Body of pancreas (tissue), 4 donors: ENCODE results near the gene KIF11. TPM values are rescaled to one million over a fixed set of nuclear protein-coding genes. Genes with fewer than 3 reads are reported as not detected.
A peak's percentile ranks its signal among the peaks of the same experiment; 100 is the strongest.

ENCODE experiments used
- ATAC-seq: fragments of 150-250 bp; one replicate; pipeline ENCODE4 v1.9.1; 2016
- DNase-seq, 4 donors: peaks; one replicate each; pipeline ENCODE4 v3.0.0-alpha.2; 2019
- H3K27ac ChIP-seq, 4 donors: fragments of 200-600 bp; sonication (generic); 1 replicate in 3 of 4; 2 replicates in 1 of 4; pipeline versions ENCODE4 v1.5.1 to v1.6.1; 2016 to 2019; ENCODE audit warnings: mild to moderate bottlenecking in 1 of 4, mixed read lengths in 1 of 4, moderate library complexity in 1 of 4
- H3K27me3 ChIP-seq, 2 donors: fragments of 200-600 bp; sonication (generic); one replicate each; pipeline ENCODE4 v1.6.0; 2016; ENCODE audit warnings: mild to moderate bottlenecking in 1 of 2
- H3K36me3 ChIP-seq, 2 donors: fragments of 200-600 bp; sonication (generic); replicated peaks in 1 of 2; 2 replicates each; pipeline ENCODE4 v1.5.1; 2016; ENCODE audit warnings: low read depth in 2 of 2; ENCODE audit not compliant: insufficient read depth in 1 of 2
- H3K4me1 ChIP-seq: fragments of 200-600 bp; sonication (generic); one replicate; pipeline ENCODE4 v1.6.0; 2016
- H3K4me3 ChIP-seq, 2 donors: fragments of 200-600 bp; sonication (generic); 1 replicate in 1 of 2; 2 replicates in 1 of 2; pipeline ENCODE4 v1.5.1; 2016 to 2019
- H3K9me3 ChIP-seq, 3 donors: fragments of 200-600 bp; sonication (generic); 1 replicate in 2 of 3; 2 replicates in 1 of 3; pipeline ENCODE4 v1.5.1; 2016
- POLR2A ChIP-seq, 3 donors: fragments of 450-650 bp; IDR thresholded peaks; one replicate each; pipeline ENCODE4 v1.6.1; 2016; ENCODE audit warnings: antibody characterized with exemption in 3 of 3, mild to moderate bottlenecking in 2 of 3
- WGBS, 2 donors: methylation state at CpG; one replicate each; pipeline ENCODE4 v1.1.5; 2017; 5-methylcytosine and 5-hydroxymethylcytosine counted together
- intact Hi-C: fragments of 100-400 bp; cut with DNase I; formaldehyde crosslinking; loops from one replicate; pipeline ENCODE4 v1.15.1; 2023
- total RNA-seq, 2 donors: library from RNA; depleted of rRNA; stranded (reverse); fragments of >200 nt; gene quantifications; one replicate each; pipeline ENCODE4 v1.1.0, GENCODE V29; 2016
- TF ChIP-seq, protein P1 (sequence below), 7 experiments: fragments of 450-650 bp in 4 of 7; fragments of 200-600 bp in 3 of 7; sonication (generic) in 3 of 7; IDR thresholded peaks; one replicate each; pipeline ENCODE4 v1.5.1; 2016 to 2019; ENCODE audit warnings: antibody characterized with exemption in 7 of 7

The KIF11 gene
- total RNA-seq, 2 donors from 2014 or later = 0.26 to 0.66 TPM

- DNase-seq (no peak), ATAC-seq (no peak)
- no peak for TF ChIP-seq POLR2A (IDR thresholded peaks at IDR 0.05)
- TF ChIP-seq, protein P1, sequence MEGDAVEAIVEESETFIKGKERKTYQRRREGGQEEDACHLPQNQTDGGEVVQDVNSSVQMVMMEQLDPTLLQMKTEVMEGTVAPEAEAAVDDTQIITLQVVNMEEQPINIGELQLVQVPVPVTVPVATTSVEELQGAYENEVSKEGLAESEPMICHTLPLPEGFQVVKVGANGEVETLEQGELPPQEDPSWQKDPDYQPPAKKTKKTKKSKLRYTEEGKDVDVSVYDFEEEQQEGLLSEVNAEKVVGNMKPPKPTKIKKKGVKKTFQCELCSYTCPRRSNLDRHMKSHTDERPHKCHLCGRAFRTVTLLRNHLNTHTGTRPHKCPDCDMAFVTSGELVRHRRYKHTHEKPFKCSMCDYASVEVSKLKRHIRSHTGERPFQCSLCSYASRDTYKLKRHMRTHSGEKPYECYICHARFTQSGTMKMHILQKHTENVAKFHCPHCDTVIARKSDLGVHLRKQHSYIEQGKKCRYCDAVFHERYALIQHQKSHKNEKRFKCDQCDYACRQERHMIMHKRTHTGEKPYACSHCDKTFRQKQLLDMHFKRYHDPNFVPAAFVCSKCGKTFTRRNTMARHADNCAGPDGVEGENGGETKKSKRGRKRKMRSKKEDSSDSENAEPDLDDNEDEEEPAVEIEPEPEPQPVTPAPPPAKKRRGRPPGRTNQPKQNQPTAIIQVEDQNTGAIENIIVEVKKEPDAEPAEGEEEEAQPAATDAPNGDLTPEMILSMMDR (IDR thresholded peaks at IDR 0.05) = no peak
- Histone ChIP-seq H3K9me3 (no peaks in the 10 kb centered on the region), H3K27ac (peak overlapping the region in 2 of 4 donors; percentile 50 to 92), H3K27me3 (no peaks in the 10 kb centered on the region), H3K4me1 (peaks cover 52% of the 10 kb centered on the region), H3K4me3 (no peak overlapping the region), H3K36me3 (no peaks in the 10 kb centered on the region)
- intact Hi-C loops = no loop called here
- 13 to 32% methylated on average over 1 of the region's 1 CpG for WGBS, 2 donors
Observed at GRCh38 chr10:92693534-92693893, 100.6 kb downstream of the KIF11 start.

GRCh38 chr10:92695679-92696605, 103.0 kb downstream of the KIF11 start:
- Histone ChIP-seq H3K36me3 (no peaks in the 10 kb centered on the region), H3K27me3 (no peaks in the 10 kb centered on the region), H3K4me1 (peaks cover 56% of the 10 kb centered on the region), H3K4me3 (no peak overlapping the region), H3K27ac (peak overlapping the region; percentile 45 to 92 (median 78)), H3K9me3 (no peaks in the 10 kb centered on the region)
- peak; percentile 39 to 60 (median 50) for DNase-seq
- ATAC-seq = peak; percentile 37
- TF ChIP-seq, protein P1 (IDR thresholded peaks at IDR 0.05) = no peak
- peak in 2 of 3 donors; percentile 16 to 28 for TF ChIP-seq POLR2A (IDR thresholded peaks at IDR 0.05)
- intact Hi-C loops = no loop called here
- WGBS, 2 donors = 37 to 58% methylated on average over 17 to 60 of the region's 61 CpGs

DNA sequence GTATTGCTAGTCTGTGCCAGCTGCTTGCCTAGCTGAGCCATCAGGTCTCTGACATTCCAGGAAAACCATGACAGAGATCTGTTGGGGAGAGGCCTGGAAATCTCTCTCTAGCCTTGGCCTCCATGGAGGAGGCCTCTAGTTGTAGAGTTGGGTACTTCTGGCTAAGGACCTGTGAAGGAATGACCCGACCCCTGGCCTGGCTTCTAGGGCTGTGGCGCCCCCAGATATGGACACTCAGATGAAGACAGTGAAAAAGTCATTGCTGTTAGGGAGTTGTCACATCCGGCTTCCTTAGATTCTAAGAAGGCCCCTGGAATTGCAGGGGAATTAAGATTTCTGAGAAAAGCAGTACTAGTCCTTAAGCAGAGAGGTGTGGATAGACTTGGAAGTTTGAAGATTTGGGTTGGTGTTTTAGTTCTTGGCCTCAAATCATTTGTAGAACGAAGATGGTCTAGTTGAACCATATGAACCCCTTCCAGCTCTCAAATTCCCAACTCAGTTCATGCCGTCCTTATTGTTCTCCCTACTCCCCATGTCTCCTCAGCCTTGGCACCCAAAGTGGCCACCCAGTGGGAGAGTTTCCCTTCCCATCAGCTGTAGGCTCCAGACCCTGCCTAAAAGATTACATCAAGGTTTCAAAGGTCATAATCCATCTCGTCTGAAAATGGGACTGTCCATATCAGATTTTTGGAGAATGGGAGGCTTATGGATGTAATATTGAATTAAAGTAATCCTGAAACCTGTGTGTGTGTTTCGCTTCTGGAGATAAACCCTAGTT, 103.9 kb downstream of the KIF11 start:
- Histone ChIP-seq H3K27ac (peak overlapping the region; percentile 45 to 92 (median 78)), H3K27me3 (no peaks in the 10 kb centered on the region), H3K36me3 (no peaks in the 10 kb centered on the region), H3K4me1 (peaks cover 56% of the 10 kb centered on the region), H3K9me3 (no peaks in the 10 kb centered on the region), H3K4me3 (no peak overlapping the region)
- TF ChIP-seq, protein P1 (IDR thresholded peaks at IDR 0.05) = peak in 2 of 7 experiments; percentile 6 to 12
- no peak for TF ChIP-seq POLR2A (IDR thresholded peaks at IDR 0.05)
- ATAC-seq (peak; percentile 13), DNase-seq (peak in 1 of 4 donors; percentile 29)
- WGBS, 2 donors = 46% methylated on average over 7 of the region's 7 CpGs
- intact Hi-C loops = no loop called here

DNA sequence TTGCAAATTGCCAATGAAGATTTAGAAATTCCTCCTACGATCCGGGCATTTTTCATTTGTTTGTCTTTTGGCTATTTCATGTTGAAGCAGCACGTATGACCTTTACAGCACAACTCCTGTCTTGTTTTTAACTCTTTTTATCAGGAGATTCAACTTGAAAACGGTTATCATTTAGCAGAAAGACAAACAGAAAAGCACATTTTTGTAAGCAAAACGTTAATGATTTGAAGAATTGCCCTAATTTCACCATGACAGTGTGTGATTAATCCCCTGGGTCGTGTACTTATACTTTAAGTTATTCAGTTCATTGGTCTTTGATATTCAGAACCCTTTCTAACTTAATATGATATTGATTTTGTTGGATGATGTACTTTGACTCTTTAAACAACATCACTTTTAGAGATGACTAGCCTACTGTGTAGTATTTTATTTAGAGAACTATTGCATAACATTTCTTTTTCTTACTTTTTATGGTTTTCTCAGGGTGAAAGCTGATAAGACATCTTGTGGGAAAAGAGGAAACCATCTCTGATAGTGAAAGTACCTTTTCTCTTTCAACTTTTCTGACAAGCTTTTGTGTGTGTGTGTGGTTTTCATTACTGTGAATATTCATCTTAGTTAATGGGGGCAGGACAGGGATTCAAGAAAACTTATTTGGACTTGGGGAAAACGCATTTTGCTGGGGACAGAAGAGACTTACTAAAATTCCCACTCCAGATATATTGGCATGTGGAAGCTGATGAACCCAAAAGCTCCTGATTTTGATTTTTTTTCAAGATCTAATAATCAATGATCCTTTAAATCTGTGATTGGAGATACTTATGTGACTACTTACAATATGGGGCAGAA, 105.0 kb downstream of the KIF11 start:
- TF ChIP-seq POLR2A (IDR thresholded peaks at IDR 0.05) = no peak
- TF ChIP-seq, protein P1 (IDR thresholded peaks at IDR 0.05) = no peak
- Histone ChIP-seq H3K36me3 (no peaks in the 10 kb centered on the region), H3K27me3 (no peaks in the 10 kb centered on the region), H3K27ac (peak overlapping the region; percentile 1 to 92 (median 78)), H3K4me3 (no peak overlapping the region), H3K4me1 (peaks cover 53% of the 10 kb centered on the region), H3K9me3 (no peaks in the 10 kb centered on the region)
- DNase-seq = no peak
- intact Hi-C loops = no loop called here
- 15 to 23% methylated on average over 7 of the region's 7 CpGs for WGBS, 2 donors
- ATAC-seq = peak; percentile 63
